ENCODE measurements around the gene ANKRD6.

The ANKRD6 gene

GRCh38 chr6:89440200-89440599 is 7.2 kb downstream of the ANKRD6 start:
- no peak for DNase-seq (ENCODE audit: low spot score)
- TF ChIP-seq CTCF (conservative IDR thresholded peaks at IDR 0.05; ENCODE audit: low read depth) = no peak
- no peak overlapping the region for H3K27ac ChIP-seq
- POLR2A ChIA-PET (ENCODE audit: low non-redundant PET) = no interaction called here
- CTCF ChIA-PET = no interaction called here

- TF ChIP-seq CTCF (conservative IDR thresholded peaks at IDR 0.05; ENCODE audit: low read depth) = no peak
- CTCF ChIA-PET = no interaction called here
- no peak overlapping the region for H3K27ac ChIP-seq
- POLR2A ChIA-PET (ENCODE audit: low non-redundant PET) = no interaction called here
- DNase-seq (ENCODE audit: low spot score) = no peak
Observed at GRCh38 chr6:89443658-89444057, 10.7 kb downstream of the ANKRD6 start.

- no peak overlapping the region for H3K27ac ChIP-seq
- DNase-seq (ENCODE audit: low spot score) = no peak
- CTCF ChIA-PET = no interaction called here
- no peak for TF ChIP-seq CTCF (conservative IDR thresholded peaks at IDR 0.05; ENCODE audit: low read depth)
- POLR2A ChIA-PET (ENCODE audit: low non-redundant PET) = no interaction called here
Observed at GRCh38 chr6:89449193-89449592, 16.2 kb downstream of the ANKRD6 start.

- no peak overlapping the region for H3K27ac ChIP-seq
- POLR2A ChIA-PET (ENCODE audit: low non-redundant PET) = no interaction called here
- TF ChIP-seq CTCF (conservative IDR thresholded peaks at IDR 0.05; ENCODE audit: low read depth) = no peak
- CTCF ChIA-PET = interaction anchor here (0.7 kb wide), 1 partner anchor 148 kb away, joined by 3 read pairs; no protein-coding TSS in a partner anchor
- DNase-seq (ENCODE audit: low spot score) = no peak
Observed at GRCh38 chr6:89452281-89452680, 19.3 kb downstream of the ANKRD6 start.

GRCh38 chr6:89454300-89454699 is 21.3 kb downstream of the ANKRD6 start:
- no peak overlapping the region for H3K27ac ChIP-seq
- no peak for TF ChIP-seq CTCF (conservative IDR thresholded peaks at IDR 0.05; ENCODE audit: low read depth)
- POLR2A ChIA-PET (ENCODE audit: low non-redundant PET) = no interaction called here
- no peak for DNase-seq (ENCODE audit: low spot score)
- CTCF ChIA-PET = no interaction called here

GRCh38 chr6:89458704-89459103 is 25.8 kb downstream of the ANKRD6 start:
- no peak for DNase-seq (ENCODE audit: low spot score)
- ChIA-PET CTCF (interaction anchor here (1.2 kb wide), 1 partner anchor 10 kb away, joined by 5 read pairs; no protein-coding TSS in a partner anchor), POLR2A (ENCODE audit: low non-redundant PET) (interaction anchor here (1.1 kb wide), 1 partner anchor 22 kb away, joined by 4 read pairs; no protein-coding TSS in a partner anchor)
- TF ChIP-seq CTCF (conservative IDR thresholded peaks at IDR 0.05; ENCODE audit: low read depth) = no peak
- no peak overlapping the region for H3K27ac ChIP-seq

GRCh38 chr6:89459501-89459900 is 26.5 kb downstream of the ANKRD6 start:
- DNase-seq (ENCODE audit: low spot score) = no peak
- POLR2A ChIA-PET (ENCODE audit: low non-redundant PET) = interaction anchor here (1.1 kb wide), 1 partner anchor 23 kb away, joined by 4 read pairs; no protein-coding TSS in a partner anchor
- H3K27ac ChIP-seq = no peak overlapping the region
- TF ChIP-seq CTCF (conservative IDR thresholded peaks at IDR 0.05; ENCODE audit: low read depth) = no peak
- CTCF ChIA-PET = interaction anchor here (1.2 kb wide), 1 partner anchor 9 kb away, joined by 5 read pairs; no protein-coding TSS in a partner anchor
